ENCODE measurements around the gene ROCK1.

DNA sequence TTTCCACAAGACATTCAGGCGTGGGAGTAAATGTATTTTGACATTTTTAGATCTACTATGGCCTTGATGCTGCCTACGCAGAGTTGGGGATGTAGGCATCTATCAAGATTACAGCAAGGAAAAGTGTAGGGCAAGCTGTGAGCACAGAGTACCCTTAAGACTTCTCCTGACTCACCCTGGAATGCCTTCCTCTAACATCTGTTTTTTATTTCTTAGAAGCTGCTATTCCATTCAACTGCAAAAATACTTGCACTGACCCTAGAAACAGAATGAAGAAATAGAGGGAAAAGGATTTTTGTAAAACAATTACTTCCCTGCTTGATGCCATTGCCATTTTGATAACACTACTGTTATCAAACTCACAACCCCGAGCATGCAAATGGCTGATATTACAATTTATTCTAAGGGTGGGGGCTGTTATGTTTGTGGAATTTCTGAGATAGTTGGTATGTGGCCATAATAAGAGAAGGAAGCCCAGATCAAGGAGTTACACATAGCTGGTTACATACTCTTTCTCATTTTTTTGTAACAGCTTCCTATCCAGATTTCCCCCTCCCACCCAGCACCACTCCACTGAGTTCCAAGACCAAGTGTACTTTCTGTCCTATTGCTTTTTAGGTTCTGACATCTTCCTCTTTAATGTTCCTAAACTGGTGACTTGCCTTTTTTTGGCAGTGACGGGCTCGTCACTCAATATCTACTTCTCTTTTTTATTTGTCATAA lies 6.0 kb upstream of the ROCK1 start:
- TF ChIP-seq POLR2A (IDR thresholded peaks at IDR 0.05; ENCODE audit: low read length) (no peak), GATA1 (IDR thresholded peaks at IDR 0.05; ENCODE audit: low read depth, low read length) (no peak)
